NCI-H146 treated with DMSO at 0.1 percent for 48 hours (cell line): ENCODE measurements around the gene ANKS3.

ENCODE experiments used
- DNase-seq: peaks from one replicate; lab custom pipeline; 2025; ENCODE audit not compliant: unreplicated experiment; lab: John Stamatoyannopoulos, UW

The ANKS3 gene

DNA sequence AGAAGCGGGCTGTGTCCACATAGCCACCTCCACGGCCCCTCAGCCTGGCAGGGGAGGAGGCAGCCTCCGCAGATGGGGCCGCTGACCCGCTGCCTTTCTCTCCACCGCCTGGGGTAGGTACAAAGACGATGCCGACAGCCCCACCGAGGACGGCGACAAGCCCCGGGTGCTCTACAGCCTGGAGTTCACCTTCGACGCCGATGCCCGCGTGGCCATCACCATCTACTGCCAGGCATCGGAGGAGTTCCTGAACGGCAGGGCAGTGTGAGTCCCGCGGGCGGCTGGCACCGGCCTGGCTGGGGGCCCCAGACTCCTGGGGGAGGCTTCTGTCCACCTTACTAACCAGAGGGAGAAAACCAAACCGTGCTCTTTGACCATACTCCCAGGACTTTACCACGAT is 81.5 kb downstream of the ANKS3 start:
- DNase-seq: no peak

DNA sequence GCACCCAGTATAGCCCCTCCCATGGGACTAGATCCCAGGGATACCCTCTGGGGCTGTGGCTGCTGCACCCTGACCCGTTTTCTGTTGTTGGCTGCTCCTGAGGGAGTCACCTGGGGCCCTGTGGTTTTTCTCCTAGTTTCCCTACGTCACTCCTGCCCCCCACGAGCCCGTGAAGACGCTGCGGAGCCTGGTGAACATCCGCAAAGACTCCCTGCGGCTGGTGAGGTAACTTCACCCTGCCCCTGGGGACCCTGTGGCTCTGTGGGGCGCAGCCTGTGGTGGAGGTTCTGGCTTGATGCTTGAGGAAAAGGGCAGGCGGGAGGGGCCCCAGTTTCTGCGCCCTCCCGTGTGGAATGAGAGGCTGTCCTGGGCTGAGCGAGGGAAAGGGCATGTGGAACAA is 82.2 kb downstream of the ANKS3 start:
- DNase-seq: no peak

DNA sequence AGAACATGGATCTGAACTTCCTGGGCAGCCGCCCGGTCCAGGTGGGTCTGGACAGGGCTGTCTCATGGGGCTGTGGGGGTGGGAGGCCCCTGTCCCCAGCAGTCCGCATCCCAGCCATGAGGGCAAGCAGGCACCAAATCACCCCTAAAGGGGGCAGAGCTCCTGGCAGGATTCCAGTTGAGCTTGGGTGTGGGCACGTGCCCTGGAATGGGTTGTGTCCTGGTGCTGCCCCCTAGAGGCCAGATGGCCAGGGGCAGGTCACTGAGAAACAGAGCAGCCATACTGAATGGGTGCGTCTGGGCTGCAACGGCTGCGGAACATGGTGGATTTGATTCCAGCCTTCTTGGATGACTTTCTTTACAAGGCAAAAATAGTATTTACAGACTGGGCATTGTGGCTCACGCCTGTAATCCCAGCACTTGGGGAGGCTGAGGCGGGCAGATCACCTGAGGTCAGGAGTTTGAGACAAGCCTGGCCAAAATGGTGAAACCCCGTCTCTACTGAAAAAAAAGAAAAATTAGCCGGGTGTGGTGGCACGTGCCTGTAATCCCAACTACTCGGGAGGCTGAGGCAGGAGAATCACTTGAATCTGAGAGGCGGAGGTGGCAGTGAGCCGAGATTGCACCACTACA is 83.5 kb downstream of the ANKS3 start:
- DNase-seq: peak; percentile 31

DNA sequence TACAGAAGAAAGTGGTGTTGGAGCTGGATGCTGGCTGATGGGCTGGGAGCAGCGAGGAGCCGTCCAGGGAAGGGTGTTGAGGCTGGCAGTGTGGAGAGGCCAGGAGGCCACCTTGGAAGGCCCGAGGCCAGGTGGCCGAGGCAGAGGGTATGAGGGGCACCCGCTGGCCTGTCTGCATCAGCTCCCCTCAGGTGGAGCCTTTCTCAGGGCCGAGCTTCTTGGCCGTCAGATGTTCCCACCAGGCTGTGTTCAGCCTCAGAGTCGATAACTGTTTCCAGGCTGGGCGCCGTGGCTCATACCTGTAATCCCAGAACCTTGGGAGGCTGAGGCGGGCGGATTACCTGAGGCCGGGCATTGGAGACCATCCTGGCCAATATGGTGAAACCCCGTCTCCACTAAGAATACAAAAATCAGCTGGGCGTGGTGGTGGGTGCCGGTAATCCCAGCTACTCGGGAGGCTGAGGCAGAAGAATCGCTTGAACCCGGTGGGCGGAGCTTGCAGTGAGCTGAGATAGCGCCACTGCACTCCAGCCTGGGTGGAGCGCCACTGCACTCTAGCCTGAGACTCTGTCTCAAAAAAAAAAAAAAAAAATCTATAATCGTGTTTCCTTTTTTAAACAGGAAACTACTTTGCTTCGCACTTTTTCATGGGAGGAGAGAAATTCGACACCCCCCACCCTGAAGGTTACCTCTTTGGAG is 84.2 kb downstream of the ANKS3 start:
- no peak for DNase-seq

DNA sequence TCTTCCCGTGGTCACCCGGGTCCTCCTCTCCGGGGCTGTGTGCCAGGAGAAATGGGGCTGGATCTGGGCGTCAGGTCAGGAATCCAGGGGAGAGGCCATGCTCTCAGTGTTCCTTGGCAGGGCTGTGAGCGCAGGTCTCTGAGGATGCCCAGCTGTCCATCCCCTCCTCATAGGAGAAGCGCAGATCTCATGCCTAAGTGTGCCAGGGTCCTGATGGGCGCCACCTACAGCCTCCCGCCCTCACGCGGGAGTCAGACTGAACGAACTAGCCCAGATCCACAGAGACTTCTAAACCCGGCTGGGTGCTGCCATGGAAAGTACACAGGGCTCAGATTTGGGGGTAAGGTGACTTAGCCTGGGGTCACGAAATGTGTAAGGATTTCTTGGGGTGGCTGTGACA is 85.2 kb downstream of the ANKS3 start:
- no peak for DNase-seq

DNA sequence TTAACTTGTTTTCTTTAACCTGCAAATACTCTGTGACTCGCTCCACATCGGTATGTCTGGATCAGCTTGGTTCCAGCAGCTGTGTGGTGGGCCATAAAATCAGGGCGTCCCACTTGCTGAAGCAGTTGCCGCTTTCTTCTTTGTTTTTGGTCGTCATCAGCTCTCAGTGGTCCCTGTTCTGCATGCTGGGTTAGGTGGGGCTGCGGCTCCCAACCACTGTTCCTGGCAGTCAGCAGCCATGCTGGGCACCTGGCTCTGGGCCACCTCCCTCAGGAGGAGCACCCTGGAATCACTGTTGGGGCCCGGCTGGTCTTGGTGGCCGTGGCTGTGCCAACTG is 86.5 kb downstream of the ANKS3 start:
- DNase-seq: no peak

DNA sequence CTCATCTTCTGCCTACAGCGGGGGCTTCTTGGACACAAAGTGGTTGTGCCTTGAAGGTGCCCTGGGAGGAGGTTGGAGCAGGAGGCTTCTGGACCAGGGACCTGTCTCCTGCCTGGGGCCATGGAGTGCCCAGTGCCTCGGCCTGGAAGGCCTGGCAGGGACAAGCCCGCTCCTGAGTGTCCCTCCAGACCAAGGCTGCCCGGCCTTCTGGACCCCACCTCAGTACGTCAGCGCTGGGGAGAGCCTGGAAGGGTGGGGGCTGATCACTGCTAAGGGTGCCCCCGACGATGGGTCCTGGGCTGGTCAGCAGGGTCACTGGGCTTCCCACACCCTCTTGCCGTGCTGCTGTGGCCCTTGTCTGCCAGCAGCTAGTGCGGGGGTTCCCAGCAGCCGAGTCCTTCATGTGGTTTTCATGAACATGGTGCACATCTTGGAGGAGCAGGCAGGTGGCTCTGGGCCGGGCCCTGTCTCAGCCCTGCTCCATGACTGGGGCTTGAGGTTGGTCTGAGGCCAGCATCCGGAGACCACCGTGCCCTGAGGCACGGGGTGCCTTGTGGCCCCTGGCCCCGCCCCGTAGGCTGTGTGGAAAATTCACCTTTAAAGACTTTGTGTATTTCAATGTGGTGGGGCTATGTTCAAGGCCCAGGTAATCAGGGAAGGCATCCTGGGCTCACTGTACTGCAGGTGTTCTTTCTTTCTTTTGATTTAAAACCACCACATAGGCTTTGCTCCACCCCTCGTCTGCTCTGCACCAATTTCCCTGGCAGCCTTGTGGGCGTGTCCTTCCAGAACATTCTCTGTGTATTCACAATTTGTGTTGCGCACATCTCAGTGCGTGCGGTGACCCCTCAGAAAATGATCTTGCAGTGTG is 87.1 kb downstream of the ANKS3 start:
- no peak for DNase-seq
